ENCODE results near the gene CHST8.

The CHST8 gene

GRCh38 chr19:33802001-33802400 lies 180.2 kb downstream of the CHST8 start:
- in situ Hi-C loops (cut with HindIII; ENCODE audit: low pct_ligation_motif_present, low sequenced_read_pairs): no loop called here
- peaks cover 42% of the 10 kb centered on the region for H3K36me3 ChIP-seq (replicated peaks)
- no peak for TF ChIP-seq CTCF (IDR thresholded peaks at IDR 0.05; ENCODE audit: low read depth, low read length, missing control alignments)
- DNase-seq: no peak
- no peaks in the 10 kb centered on the region for H3K27me3 ChIP-seq (replicated peaks)
- no peak overlapping the region for H3K27ac ChIP-seq
- H3K4me3 ChIP-seq (ENCODE audit: low read depth, low read length): no peak overlapping the region

- Histone ChIP-seq H3K27me3 (replicated peaks) (no peaks in the 10 kb centered on the region), H3K4me3 (ENCODE audit: low read depth, low read length) (no peak overlapping the region), H3K36me3 (replicated peaks) (peaks cover 48% of the 10 kb centered on the region), H3K27ac (no peak overlapping the region)
- in situ Hi-C loops (cut with HindIII; ENCODE audit: low pct_ligation_motif_present, low sequenced_read_pairs): no loop called here
- TF ChIP-seq CTCF (IDR thresholded peaks at IDR 0.05; ENCODE audit: low read depth, low read length, missing control alignments): no peak
- no peak for DNase-seq
Measured at GRCh38 chr19:33802801-33803200, 181.0 kb downstream of the CHST8 start.

- Histone ChIP-seq H3K36me3 (replicated peaks) (peaks cover 54% of the 10 kb centered on the region), H3K27ac (no peak overlapping the region), H3K4me3 (ENCODE audit: low read depth, low read length) (no peak overlapping the region), H3K27me3 (replicated peaks) (no peaks in the 10 kb centered on the region)
- in situ Hi-C loops (cut with HindIII; ENCODE audit: low pct_ligation_motif_present, low sequenced_read_pairs): no loop called here
- TF ChIP-seq CTCF (IDR thresholded peaks at IDR 0.05; ENCODE audit: low read depth, low read length, missing control alignments): no peak
- no peak for DNase-seq
Measured at GRCh38 chr19:33803383-33803782, 181.6 kb downstream of the CHST8 start.

GRCh38 chr19:33804021-33804799 lies 182.5 kb downstream of the CHST8 start:
- in situ Hi-C loops (cut with HindIII; ENCODE audit: low pct_ligation_motif_present, low sequenced_read_pairs): no loop called here
- Histone ChIP-seq H3K4me3 (ENCODE audit: low read depth, low read length) (no peak overlapping the region), H3K36me3 (replicated peaks) (peaks cover 61% of the 10 kb centered on the region), H3K27me3 (replicated peaks) (no peaks in the 10 kb centered on the region), H3K27ac (no peak overlapping the region)
- peak; percentile 79 for DNase-seq
- no peak for TF ChIP-seq CTCF (IDR thresholded peaks at IDR 0.05; ENCODE audit: low read depth, low read length, missing control alignments)

- no peak overlapping the region for H3K4me3 ChIP-seq (ENCODE audit: low read depth, low read length)
Measured at GRCh38 chr19:33805313-33805712, 183.6 kb downstream of the CHST8 start.

More at GRCh38 chr19:33805313-33805712, 183.6 kb downstream of the CHST8 start:
- Histone ChIP-seq H3K27me3 (replicated peaks) (no peaks in the 10 kb centered on the region), H3K27ac (no peak overlapping the region), H3K36me3 (replicated peaks) (peaks cover 68% of the 10 kb centered on the region)
- no peak for TF ChIP-seq CTCF (IDR thresholded peaks at IDR 0.05; ENCODE audit: low read depth, low read length, missing control alignments)
- DNase-seq: no peak
- in situ Hi-C loops (cut with HindIII; ENCODE audit: low pct_ligation_motif_present, low sequenced_read_pairs): no loop called here
